ENCODE results near the gene WNK2.

WNK2 gene

GRCh38 chr9:93255494-93255867, 71.5 kb downstream of the WNK2 start:
- no peak overlapping the region for H2BK12ac ChIP-seq (ENCODE audit: low read length)

GRCh38 chr9:93255994-93256877, 72.3 kb downstream of the WNK2 start:
- peaks cover 0 to 2% of the 10 kb centered on the region in 2 donors for H3K4me1 ChIP-seq (ENCODE audit: control insufficient read depth in 2 of 2, insufficient read depth in 1 of 2, low read depth in 1 of 2, low read length in 2 of 2)

More at GRCh38 chr9:93255494-93255867, 71.5 kb downstream of the WNK2 start:
- Histone ChIP-seq H3K18ac (ENCODE audit: low read length) (no peak overlapping the region), H3K79me1 (ENCODE audit: low read depth, low read length) (peaks cover 3% of the 10 kb centered on the region), H2AK5ac (ENCODE audit: low read depth, low read length) (no peak overlapping the region), H3K4me2 (ENCODE audit: insufficient read depth, low read length, poor library complexity, severe bottlenecking) (no peak overlapping the region), H4K91ac (ENCODE audit: low read depth, low read length, poor library complexity) (no peak overlapping the region), H3K9ac (ENCODE audit: low read depth, low read length, poor library complexity) (no peak overlapping the region), H3K14ac (ENCODE audit: low read length) (no peak overlapping the region), H3K36me3 (replicated peaks in 1 of 2; ENCODE audit: control insufficient read depth in 2 of 2, insufficient read depth in 2 of 2, low read length in 2 of 2) (peaks cover 0 to 4% of the 10 kb centered on the region in 2 donors), H2BK5ac (ENCODE audit: low read length) (no peak overlapping the region), H4K8ac (ENCODE audit: low read depth, low read length) (no peak overlapping the region), H3K4ac (ENCODE audit: low read length) (no peak overlapping the region), H3K27me3 (ENCODE audit: control insufficient read depth in 3 of 3, insufficient read depth in 3 of 3, low read depth in 1 of 3, low read length in 3 of 3) (no peaks in the 10 kb centered on the region), H3K4me1 (ENCODE audit: control insufficient read depth in 2 of 2, insufficient read depth in 1 of 2, low read depth in 1 of 2, low read length in 2 of 2) (peaks cover 0 to 2% of the 10 kb centered on the region in 2 donors), H3K9me3 (replicated peaks in 1 of 2; ENCODE audit: control insufficient read depth in 2 of 2, insufficient read depth in 1 of 2, low read depth in 1 of 2, low read length in 2 of 2) (no peaks in the 10 kb centered on the region), H3K27ac (replicated peaks; ENCODE audit: low read length) (no peak overlapping the region), H3K23ac (ENCODE audit: low read depth, low read length, poor library complexity) (no peak overlapping the region), H2BK15ac (ENCODE audit: low read length) (no peak overlapping the region), H2BK120ac (ENCODE audit: low read depth, low read length) (no peak overlapping the region), H3K4me3 (ENCODE audit: low read length in 2 of 2) (no peak overlapping the region), H2AFZ (ENCODE audit: low read length) (no peak overlapping the region)
- WGBS, 2 donors (ENCODE audit: extremely low coverage in 2 of 2, insufficient read length in 2 of 2, insufficient replicate concordance in 1 of 2), result no CpG with 5 or more reads among the region's 7 CpGs
- no peak for DNase-seq (ENCODE audit: low spot score)

GRCh38 chr9:93256878-93257807, 73.2 kb downstream of the WNK2 start:
- Histone ChIP-seq H2BK15ac (ENCODE audit: low read length) (no peak overlapping the region), H2BK120ac (ENCODE audit: low read depth, low read length) (no peak overlapping the region), H3K18ac (ENCODE audit: low read length) (peak overlapping the region; percentile 46), H3K36me3 (replicated peaks in 1 of 2; ENCODE audit: control insufficient read depth in 2 of 2, insufficient read depth in 2 of 2, low read length in 2 of 2) (peaks cover 0 to 4% of the 10 kb centered on the region in 2 donors), H2BK12ac (ENCODE audit: low read length) (peak overlapping the region; percentile 36), H2AK5ac (ENCODE audit: low read depth, low read length) (peak overlapping the region; percentile 81), H3K14ac (ENCODE audit: low read length) (peak overlapping the region; percentile 79), H3K9ac (ENCODE audit: low read depth, low read length, poor library complexity) (no peak overlapping the region), H3K27me3 (ENCODE audit: control insufficient read depth in 3 of 3, insufficient read depth in 3 of 3, low read depth in 1 of 3, low read length in 3 of 3) (no peaks in the 10 kb centered on the region), H3K27ac (replicated peaks; ENCODE audit: low read length) (no peak overlapping the region), H3K4me3 (ENCODE audit: low read length in 2 of 2) (peak overlapping the region in 1 of 2 donors; percentile 26), H3K4me1 (ENCODE audit: control insufficient read depth in 2 of 2, insufficient read depth in 1 of 2, low read depth in 1 of 2, low read length in 2 of 2) (peaks cover 0 to 2% of the 10 kb centered on the region in 2 donors), H3K23ac (ENCODE audit: low read depth, low read length, poor library complexity) (peak overlapping the region; percentile 89), H4K91ac (ENCODE audit: low read depth, low read length, poor library complexity) (no peak overlapping the region), H3K4ac (ENCODE audit: low read length) (no peak overlapping the region), H4K8ac (ENCODE audit: low read depth, low read length) (no peak overlapping the region), H3K9me3 (replicated peaks in 1 of 2; ENCODE audit: control insufficient read depth in 2 of 2, insufficient read depth in 1 of 2, low read depth in 1 of 2, low read length in 2 of 2) (no peaks in the 10 kb centered on the region), H2BK5ac (ENCODE audit: low read length) (no peak overlapping the region), H3K79me1 (ENCODE audit: low read depth, low read length) (peaks cover 3% of the 10 kb centered on the region), H3K4me2 (ENCODE audit: insufficient read depth, low read length, poor library complexity, severe bottlenecking) (no peak overlapping the region), H2AFZ (ENCODE audit: low read length) (no peak overlapping the region)
- WGBS, 2 donors (ENCODE audit: extremely low coverage in 2 of 2, insufficient read length in 2 of 2, insufficient replicate concordance in 1 of 2), result no CpG with 5 or more reads among the region's 22 CpGs
- no peak for DNase-seq (ENCODE audit: low spot score)

More at GRCh38 chr9:93255994-93256877, 72.3 kb downstream of the WNK2 start:
- H3K9ac ChIP-seq (ENCODE audit: low read depth, low read length, poor library complexity), result no peak overlapping the region
- H2BK15ac ChIP-seq (ENCODE audit: low read length), result no peak overlapping the region
- H3K79me1 ChIP-seq (ENCODE audit: low read depth, low read length), result peaks cover 3% of the 10 kb centered on the region
- H2BK12ac ChIP-seq (ENCODE audit: low read length), result peak overlapping the region; percentile 22
- H4K91ac ChIP-seq (ENCODE audit: low read depth, low read length, poor library complexity), result no peak overlapping the region
- H3K9me3 ChIP-seq (replicated peaks in 1 of 2; ENCODE audit: control insufficient read depth in 2 of 2, insufficient read depth in 1 of 2, low read depth in 1 of 2, low read length in 2 of 2), result no peaks in the 10 kb centered on the region
- H2AK5ac ChIP-seq (ENCODE audit: low read depth, low read length), result peak overlapping the region; percentile 8
- H3K4ac ChIP-seq (ENCODE audit: low read length), result no peak overlapping the region
- H3K4me2 ChIP-seq (ENCODE audit: insufficient read depth, low read length, poor library complexity, severe bottlenecking), result no peak overlapping the region
- peak overlapping the region; percentile 1 for H3K14ac ChIP-seq (ENCODE audit: low read length)
- no peak overlapping the region for H3K27ac ChIP-seq (replicated peaks; ENCODE audit: low read length)
- DNase-seq (ENCODE audit: low spot score), result no peak
- peak overlapping the region in 1 of 2 donors; percentile 26 for H3K4me3 ChIP-seq (ENCODE audit: low read length in 2 of 2)
- H2AFZ ChIP-seq (ENCODE audit: low read length), result no peak overlapping the region
- H3K18ac ChIP-seq (ENCODE audit: low read length), result peak overlapping the region; percentile 12
- no peak overlapping the region for H2BK120ac ChIP-seq (ENCODE audit: low read depth, low read length)
- H2BK5ac ChIP-seq (ENCODE audit: low read length), result no peak overlapping the region
- no CpG with 5 or more reads among the region's 22 CpGs for WGBS, 2 donors (ENCODE audit: extremely low coverage in 2 of 2, insufficient read length in 2 of 2, insufficient replicate concordance in 1 of 2)
- H4K8ac ChIP-seq (ENCODE audit: low read depth, low read length), result no peak overlapping the region
- peaks cover 0 to 4% of the 10 kb centered on the region in 2 donors for H3K36me3 ChIP-seq (replicated peaks in 1 of 2; ENCODE audit: control insufficient read depth in 2 of 2, insufficient read depth in 2 of 2, low read length in 2 of 2)
- no peaks in the 10 kb centered on the region for H3K27me3 ChIP-seq (ENCODE audit: control insufficient read depth in 3 of 3, insufficient read depth in 3 of 3, low read depth in 1 of 3, low read length in 3 of 3)
- H3K23ac ChIP-seq (ENCODE audit: low read depth, low read length, poor library complexity), result peak overlapping the region; percentile 89

Measured in neuronal stem cell (in vitro differentiated cells).